CD14-positive monocyte (primary cell): ENCODE measurements around the gene SRD5A3. TPM values are rescaled to one million over a fixed set of nuclear protein-coding genes. Genes with fewer than 3 reads are reported as not detected.

Source experiments
- DNase-seq, 3 donors: peaks; one replicate each; pipeline ENCODE4 v3.0.0-alpha.2; 2011 to 2022
- H2AFZ ChIP-seq: 2 replicates; pipeline ENCODE4 v1.6.0; 2012; ENCODE audit warnings: mild to moderate bottlenecking, low read depth, low read length, inconsistent platforms; ENCODE audit not compliant: insufficient read depth, poor library complexity, severe bottlenecking
- H3K27ac ChIP-seq, 2 donors: 1 replicate in 1 of 2; 2 replicates in 1 of 2; pipeline ENCODE4 v1.5.1; 2012 to 2013; ENCODE audit warnings: low read length in 2 of 2, control low read depth in 1 of 2, inconsistent platforms in 1 of 2, low read depth in 1 of 2, mild to moderate bottlenecking in 1 of 2
- H3K27me3 ChIP-seq, 2 donors: one replicate each; pipeline versions ENCODE4 v1.6.0 to v1.6.1; 2011 to 2013; ENCODE audit warnings: low read length in 2 of 2; ENCODE audit not compliant: control insufficient read depth in 2 of 2, insufficient read depth in 2 of 2
- H3K36me3 ChIP-seq, 2 donors: replicated peaks in 1 of 2; 1 replicate in 1 of 2; 2 replicates in 1 of 2; pipeline versions ENCODE4 v1.5.1 to v1.6.1; 2012 to 2013; ENCODE audit warnings: low read length in 2 of 2, control low read depth in 1 of 2, inconsistent platforms in 1 of 2, mild to moderate bottlenecking in 1 of 2; ENCODE audit not compliant: insufficient read depth in 2 of 2, control insufficient read depth in 1 of 2
- H3K4me1 ChIP-seq, 2 donors: 1 replicate in 1 of 2; 2 replicates in 1 of 2; pipeline versions ENCODE4 v1.5.1 to v1.6.1; 2012 to 2013; ENCODE audit warnings: low read length in 2 of 2, control low read depth in 1 of 2, inconsistent platforms in 1 of 2, mild to moderate bottlenecking in 1 of 2, moderate library complexity in 1 of 2; ENCODE audit not compliant: insufficient read depth in 2 of 2, control insufficient read depth in 1 of 2
- H3K4me2 ChIP-seq: replicated peaks from 2 replicates; pipeline ENCODE3; 2012; ENCODE audit warnings: low read length, moderate library complexity, mild to moderate bottlenecking; ENCODE audit not compliant: poor library complexity, severe bottlenecking; ENCODE audit errors: extremely low read depth
- H3K4me3 ChIP-seq, 3 experiments: fragments of 200-600 bp in 1 of 3; sonication (generic) in 1 of 3; replicated peaks in 1 of 3; 1 replicate in 2 of 3; 2 replicates in 1 of 3; pipeline ENCODE4 v1.5.1; 2011 to 2013; ENCODE audit warnings: low read length in 3 of 3, mild to moderate bottlenecking in 3 of 3, control low read depth in 2 of 3, low read depth in 2 of 3, inconsistent platforms in 1 of 3, moderate library complexity in 1 of 3
- H3K79me2 ChIP-seq: 2 replicates; pipeline ENCODE4 v1.6.0; 2012; ENCODE audit warnings: mild to moderate bottlenecking, control low read depth, inconsistent platforms, low read length, moderate library complexity; ENCODE audit not compliant: insufficient read depth
- H3K9ac ChIP-seq: 2 replicates; pipeline ENCODE4 v1.6.0; 2017; ENCODE audit warnings: low read length, mild to moderate bottlenecking; ENCODE audit not compliant: insufficient read depth, poor library complexity, severe bottlenecking
- H3K9me3 ChIP-seq, 2 donors: replicated peaks in 1 of 2; 1 replicate in 1 of 2; 2 replicates in 1 of 2; pipeline versions ENCODE4 v1.5.1 to v1.6.1; 2012 to 2013; ENCODE audit warnings: low read length in 2 of 2, control low read depth in 1 of 2; ENCODE audit not compliant: control insufficient read depth in 1 of 2, insufficient read depth in 1 of 2
- H4K20me1 ChIP-seq: 2 replicates; pipeline ENCODE4 v1.6.0; 2012; ENCODE audit warnings: mild to moderate bottlenecking, low read length, control low read depth, moderate library complexity; ENCODE audit not compliant: insufficient read depth
- H3K27ac Mint-ChIP-seq, 7 donors: one replicate each; pipeline ENCODE4 v1.8.0; 2020; ENCODE audit warnings: mild to moderate bottlenecking in 7 of 7, mixed read lengths in 7 of 7, moderate library complexity in 6 of 7, inconsistent platforms in 2 of 7
- H3K27me3 Mint-ChIP-seq, 3 donors: one replicate each; pipeline ENCODE4 v1.8.0; 2021 to 2022; ENCODE audit warnings: low read depth in 3 of 3, mild to moderate bottlenecking in 3 of 3, mixed read lengths in 3 of 3, moderate library complexity in 3 of 3, inconsistent platforms in 1 of 3
- H3K36me3 Mint-ChIP-seq, 2 donors: one replicate each; pipeline ENCODE4 v1.8.0; 2020; ENCODE audit warnings: mixed read lengths in 2 of 2, inconsistent platforms in 1 of 2, mild to moderate bottlenecking in 1 of 2
- H3K4me1 Mint-ChIP-seq: one replicate; pipeline ENCODE4 v1.8.0; 2020; ENCODE audit warnings: mild to moderate bottlenecking, mixed read lengths
- H3K4me3 Mint-ChIP-seq, 2 donors: one replicate each; pipeline ENCODE4 v1.8.0; 2020; ENCODE audit warnings: mild to moderate bottlenecking in 2 of 2, mixed read lengths in 2 of 2, moderate library complexity in 1 of 2
- H3K9me3 Mint-ChIP-seq, 7 donors: one replicate each; pipeline ENCODE4 v1.8.0; 2020 to 2022; ENCODE audit warnings: mixed read lengths in 7 of 7, mild to moderate bottlenecking in 6 of 7, moderate library complexity in 6 of 7, inconsistent platforms in 2 of 7
- WGBS: methylation state at CpG from one replicate; pipeline ENCODE4 v1.1.5; 2013; ENCODE audit warnings: missing lambda C conversion rate; ENCODE audit not compliant: insufficient coverage; 5-methylcytosine and 5-hydroxymethylcytosine counted together
- intact Hi-C, 2 donors: fragments of 100-400 bp; cut with micrococcal nuclease; formaldehyde crosslinking; loops; one replicate each; pipeline versions ENCODE4 v1.15.0 to v1.15.1; 2023
- polyA plus RNA-seq, 3 donors: library from polyadenylated mRNA; depleted of rRNA in 1 of 3; unstranded in 2 of 3; stranded (reverse) in 1 of 3; fragments of 300-500 nt in 2 of 3; fragments of >200 nt in 1 of 3; fragmentation: Illumina TruSeq in 2 of 3; gene quantifications; 1 replicate in 2 of 3; 2 replicates in 1 of 3; pipeline ENCODE4 v1.2.3, GENCODE V29; 2012 to 2021
- TF ChIP-seq, protein P1 (sequence below): fragments of 200-600 bp; IDR thresholded peaks from one replicate; pipeline ENCODE4 v1.8.0; 2022; ENCODE audit warnings: antibody characterized with exemption, mild to moderate bottlenecking

Gene SRD5A3
- polyA plus RNA-seq, 3 donors = 5.9 to 26.2 (median 16.2) TPM

DNA sequence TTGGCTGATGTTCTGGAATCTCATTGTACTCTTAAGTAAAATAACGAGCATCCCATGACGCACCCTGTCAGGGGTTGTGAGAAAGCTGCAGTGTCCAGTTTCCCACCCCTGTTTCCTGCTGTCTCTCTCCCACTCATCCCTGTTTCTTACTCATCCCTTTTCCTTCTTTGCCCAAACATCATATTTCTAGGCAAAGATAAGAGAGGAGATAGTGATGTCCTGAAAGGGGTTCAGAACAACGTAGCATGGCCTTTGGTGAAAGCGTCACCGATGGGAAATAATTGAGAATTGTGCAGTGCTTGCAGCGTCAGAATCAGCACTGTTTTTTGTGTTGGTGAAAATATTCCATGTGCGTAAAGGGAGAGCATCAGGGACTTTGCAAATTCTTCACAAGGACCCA, 26.2 kb downstream of the SRD5A3 start:
- peaks cover 0 to 1% (median 0%) of the 10 kb centered on the region in 3 donors for H3K27me3 Mint-ChIP-seq
- Histone ChIP-seq H3K36me3 (peaks cover 7 to 27% of the 10 kb centered on the region in 2 donors), H3K4me2 (no peak overlapping the region), H4K20me1 (no peaks in the 10 kb centered on the region), H3K79me2 (no peaks in the 10 kb centered on the region), H3K4me1 (no peaks in the 10 kb centered on the region), H3K9me3 (no peaks in the 10 kb centered on the region), H3K27me3 (no peaks in the 10 kb centered on the region), H3K4me3 (no peak overlapping the region), H2AFZ (no peak overlapping the region), H3K9ac (no peak overlapping the region), H3K27ac (no peak overlapping the region)
- H3K4me1 Mint-ChIP-seq = no peaks in the 10 kb centered on the region
- intact Hi-C loops = no loop called here
- H3K27ac Mint-ChIP-seq = peak overlapping the region in 1 of 7 donors; percentile 12
- H3K9me3 Mint-ChIP-seq = no peaks in the 10 kb centered on the region
- TF ChIP-seq, protein P1, sequence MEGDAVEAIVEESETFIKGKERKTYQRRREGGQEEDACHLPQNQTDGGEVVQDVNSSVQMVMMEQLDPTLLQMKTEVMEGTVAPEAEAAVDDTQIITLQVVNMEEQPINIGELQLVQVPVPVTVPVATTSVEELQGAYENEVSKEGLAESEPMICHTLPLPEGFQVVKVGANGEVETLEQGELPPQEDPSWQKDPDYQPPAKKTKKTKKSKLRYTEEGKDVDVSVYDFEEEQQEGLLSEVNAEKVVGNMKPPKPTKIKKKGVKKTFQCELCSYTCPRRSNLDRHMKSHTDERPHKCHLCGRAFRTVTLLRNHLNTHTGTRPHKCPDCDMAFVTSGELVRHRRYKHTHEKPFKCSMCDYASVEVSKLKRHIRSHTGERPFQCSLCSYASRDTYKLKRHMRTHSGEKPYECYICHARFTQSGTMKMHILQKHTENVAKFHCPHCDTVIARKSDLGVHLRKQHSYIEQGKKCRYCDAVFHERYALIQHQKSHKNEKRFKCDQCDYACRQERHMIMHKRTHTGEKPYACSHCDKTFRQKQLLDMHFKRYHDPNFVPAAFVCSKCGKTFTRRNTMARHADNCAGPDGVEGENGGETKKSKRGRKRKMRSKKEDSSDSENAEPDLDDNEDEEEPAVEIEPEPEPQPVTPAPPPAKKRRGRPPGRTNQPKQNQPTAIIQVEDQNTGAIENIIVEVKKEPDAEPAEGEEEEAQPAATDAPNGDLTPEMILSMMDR = no peak
- peaks cover 4 to 10% of the 10 kb centered on the region in 2 donors for H3K36me3 Mint-ChIP-seq
- no peak for DNase-seq
- 100% methylated on average over 5 of the region's 7 CpGs for WGBS
- H3K4me3 Mint-ChIP-seq = no peak overlapping the region

DNA sequence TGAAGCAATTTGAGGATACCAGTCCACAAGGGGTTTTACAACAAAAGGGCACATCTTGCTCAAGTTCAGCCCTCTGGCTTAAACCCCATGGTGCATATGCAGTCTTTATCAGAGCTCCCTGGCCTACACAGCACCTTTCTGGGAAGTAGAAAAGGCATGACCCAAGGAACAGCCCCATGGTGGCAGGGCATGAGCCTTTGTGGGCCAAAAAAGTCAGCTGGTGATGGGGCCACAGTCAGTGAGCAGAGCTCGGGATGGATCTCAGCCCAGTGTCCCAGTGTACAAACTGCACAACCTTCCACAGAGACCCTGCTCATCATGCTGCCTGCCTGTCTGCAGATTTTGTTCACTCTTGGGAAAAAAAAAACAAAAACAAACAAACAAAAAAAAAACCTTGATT, 27.4 kb downstream of the SRD5A3 start:
- no peak overlapping the region for H3K27ac Mint-ChIP-seq
- TF ChIP-seq, protein P1 = no peak
- Histone ChIP-seq H3K27me3 (no peaks in the 10 kb centered on the region), H3K4me3 (no peak overlapping the region), H4K20me1 (no peaks in the 10 kb centered on the region), H2AFZ (no peak overlapping the region), H3K27ac (no peak overlapping the region), H3K4me1 (no peaks in the 10 kb centered on the region), H3K9me3 (no peaks in the 10 kb centered on the region), H3K9ac (no peak overlapping the region), H3K4me2 (no peak overlapping the region), H3K79me2 (no peaks in the 10 kb centered on the region), H3K36me3 (peaks cover 7 to 19% of the 10 kb centered on the region in 2 donors)
- H3K27me3 Mint-ChIP-seq = peaks cover 0 to 2% (median 0%) of the 10 kb centered on the region in 3 donors
- no peak overlapping the region for H3K4me3 Mint-ChIP-seq
- intact Hi-C loops = no loop called here
- no peak for DNase-seq
- H3K9me3 Mint-ChIP-seq = peaks cover 0 to 4% (median 0%) of the 10 kb centered on the region in 7 donors
- WGBS = no CpG with 5 or more reads among the region's 1 CpG
- peaks cover 4 to 5% of the 10 kb centered on the region in 2 donors for H3K36me3 Mint-ChIP-seq
- no peaks in the 10 kb centered on the region for H3K4me1 Mint-ChIP-seq
